GM23248 (cell line): ENCODE results near the gene SLC16A3.
"Not testable (repeated sequence)": the region's sequence is repeated elsewhere in the genome, so short reads cannot be mapped to it uniquely, and the experiment has no call there.

Experiments
- EZH2 ChIP-seq: fragments of 200-600 bp; sonication (generic); IDR thresholded peaks from 2 replicates; pipeline ENCODE4 v1.6.1; 2018; ENCODE audit warnings: antibody characterized with exemption, mild to moderate bottlenecking; ENCODE audit not compliant: insufficient read depth, poor library complexity, severe bottlenecking
- EZH2phosphoT487 ChIP-seq: fragments of 200-600 bp; sonication (generic); IDR thresholded peaks from 2 replicates; pipeline ENCODE4 v1.6.1; 2018; ENCODE audit warnings: antibody characterized with exemption, moderate library complexity, mild to moderate bottlenecking, low read depth; ENCODE audit not compliant: insufficient read depth

DNA sequence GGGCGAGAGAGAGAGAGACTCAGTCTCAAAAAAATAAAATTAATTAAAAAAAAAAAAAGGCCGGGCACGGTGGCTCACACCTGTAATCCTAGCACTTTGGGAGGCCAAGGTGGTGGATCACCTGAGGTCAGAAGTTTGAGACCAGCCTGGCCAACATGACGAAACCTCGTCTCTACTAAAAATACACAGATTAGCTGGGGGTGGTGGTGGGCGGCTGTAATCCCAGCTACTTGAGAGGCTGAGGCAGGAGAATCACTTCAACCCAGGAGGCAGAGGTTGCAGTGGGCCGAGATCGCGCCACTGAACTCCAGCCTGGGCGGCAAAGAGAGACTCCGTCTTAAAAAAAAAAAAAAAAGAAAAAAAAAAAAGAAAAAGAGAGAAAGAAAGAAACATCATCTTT, 18.2 kb upstream of the SLC16A3 start:
- TF ChIP-seq EZH2, EZH2phosphoT487: not testable (repeated sequence)
